ENCODE results near the gene TSBP1.

Gene TSBP1
- total RNA-seq: 0 reads per million in 4 experiments

DNA sequence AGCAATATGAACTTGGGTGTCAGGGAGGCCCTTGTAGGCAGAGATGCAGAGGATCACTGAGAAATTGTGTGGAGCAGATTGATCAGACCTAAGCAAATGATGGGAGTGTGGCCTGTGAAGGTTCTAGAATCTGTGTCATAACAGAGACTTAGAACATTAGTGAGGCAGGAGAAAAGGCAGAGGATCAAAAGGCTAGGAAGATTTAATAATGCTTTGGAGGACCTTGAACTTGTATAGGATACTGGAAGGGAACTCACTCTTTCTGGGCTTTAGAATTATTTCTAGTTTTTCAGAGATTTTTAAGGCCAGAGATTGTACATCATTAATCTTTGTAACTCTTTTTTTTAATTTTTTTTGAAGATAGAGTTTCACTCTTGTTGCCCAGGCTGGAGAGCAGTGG is at the start of gene TSBP1:
Gene TSBP1, minus strand, starts transcription at position 101 of the 400 bp plus-strand sequence. CDS start 197 bp downstream, outside the sequence.
- no peak for DNase-seq

DNA sequence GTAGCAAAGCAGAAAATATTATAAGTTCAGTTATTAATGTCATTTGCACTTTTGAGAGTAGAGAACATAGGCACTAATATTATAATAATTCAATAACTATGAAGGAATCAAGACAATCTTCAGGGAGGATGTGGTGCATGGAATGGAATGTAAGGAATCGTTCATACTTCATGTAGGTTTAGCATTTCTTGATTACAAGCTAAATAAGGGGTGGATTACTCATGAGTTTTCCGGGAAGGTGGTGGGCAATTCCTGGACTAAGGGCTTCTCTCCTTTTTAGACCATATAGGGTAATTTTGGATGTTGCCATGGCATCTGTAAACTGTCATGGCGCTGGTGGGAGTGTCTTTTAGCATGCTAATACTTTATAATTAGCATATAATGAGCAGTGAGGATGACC is 44.3 kb upstream of the TSBP1 start:
- no peak for DNase-seq

GRCh38 chr6:32415521-32416019 is 43.9 kb upstream of the TSBP1 start:
- peak; percentile 69 for DNase-seq

- peak; percentile 70 for DNase-seq
These were observed 41.8 kb upstream of the TSBP1 start for GRCh38 chr6:32413427-32414047.

DNA sequence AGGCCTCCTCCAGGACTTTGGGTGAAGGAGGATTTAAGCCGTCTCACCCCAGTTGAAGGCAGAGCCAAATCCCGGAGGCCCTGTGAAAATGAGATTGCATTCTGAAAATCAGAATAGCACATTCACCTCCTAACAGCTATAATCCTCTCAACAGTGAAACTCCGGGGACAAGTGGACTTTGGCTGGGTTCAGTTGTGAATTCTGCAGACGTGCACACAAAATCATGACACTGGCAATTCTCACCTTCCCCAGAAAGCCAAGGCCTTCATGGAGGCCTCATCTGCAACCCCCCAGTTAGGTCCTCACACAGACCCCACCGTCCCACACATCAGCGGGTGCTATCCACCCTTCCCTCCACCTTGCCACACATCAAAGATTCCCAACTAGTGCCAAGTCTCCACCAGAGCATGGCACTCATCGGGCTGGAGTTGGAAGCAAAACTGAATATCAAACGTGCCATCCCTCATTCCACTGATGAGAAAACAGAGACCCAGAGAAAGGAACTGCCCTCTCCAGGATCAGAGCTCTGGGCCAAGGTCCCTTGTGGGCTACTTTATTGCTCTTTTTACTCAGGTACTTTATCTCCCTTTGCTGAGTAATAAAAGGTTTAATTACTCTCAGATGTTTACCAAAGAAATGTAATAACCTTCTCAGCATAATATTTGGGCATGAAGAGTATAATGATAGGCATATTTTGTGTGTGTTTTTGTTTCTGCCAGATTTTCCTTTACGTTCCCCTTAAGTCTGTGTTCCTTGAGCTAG is 40.0 kb upstream of the TSBP1 start:
- DNase-seq: no peak

- DNase-seq: no peak
These were observed 39.2 kb upstream of the TSBP1 start for GRCh38 chr6:32410906-32411305.

- DNase-seq: no peak
These were observed 35.2 kb upstream of the TSBP1 start, which contains the start of gene BTNL2 for GRCh38 chr6:32406857-32407256. TSS of gene BTNL2 (minus strand) at chr6:32407181. CDS start at chr6:32407123, 58 bp downstream.

DNA sequence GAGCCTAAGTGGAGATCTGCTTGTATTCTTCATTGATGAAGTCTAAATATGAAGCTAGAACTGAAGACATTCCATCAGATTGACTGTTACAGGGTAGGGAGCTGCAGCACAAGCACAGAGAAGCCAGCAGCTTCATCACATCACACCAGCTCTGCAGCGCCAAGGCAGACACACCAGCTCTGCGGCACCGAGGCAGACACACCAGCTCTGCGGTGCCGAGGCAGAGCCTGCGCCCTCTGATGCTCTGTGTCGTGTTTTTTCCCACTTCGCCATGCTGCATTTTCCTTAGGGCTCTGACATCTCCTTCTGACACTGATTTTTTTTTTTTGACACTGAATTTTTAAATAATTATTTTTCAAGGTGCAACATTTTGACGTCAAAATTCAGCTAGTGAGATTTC is 34.5 kb upstream of the TSBP1 start:
- DNase-seq: no peak

DNA sequence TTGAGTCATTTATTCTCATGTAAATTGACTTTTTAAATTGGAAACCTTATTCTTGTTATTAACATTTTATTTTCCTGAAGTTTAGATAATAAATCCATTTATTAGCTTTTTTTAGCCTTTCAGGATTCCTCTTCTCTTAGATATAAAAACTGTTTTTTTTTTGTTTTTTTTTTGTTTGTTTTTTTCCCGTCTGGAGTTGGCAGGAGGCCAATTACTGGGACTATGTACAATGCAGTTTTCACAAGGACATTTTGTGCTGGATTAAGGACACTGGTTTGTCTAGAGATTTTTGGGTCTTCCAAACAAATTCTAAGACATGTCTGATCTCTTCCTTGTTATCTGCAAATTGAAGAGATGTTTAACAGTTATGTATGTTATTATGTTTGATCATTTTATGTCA is 34.0 kb upstream of the TSBP1 start:
- no peak for DNase-seq

DNA sequence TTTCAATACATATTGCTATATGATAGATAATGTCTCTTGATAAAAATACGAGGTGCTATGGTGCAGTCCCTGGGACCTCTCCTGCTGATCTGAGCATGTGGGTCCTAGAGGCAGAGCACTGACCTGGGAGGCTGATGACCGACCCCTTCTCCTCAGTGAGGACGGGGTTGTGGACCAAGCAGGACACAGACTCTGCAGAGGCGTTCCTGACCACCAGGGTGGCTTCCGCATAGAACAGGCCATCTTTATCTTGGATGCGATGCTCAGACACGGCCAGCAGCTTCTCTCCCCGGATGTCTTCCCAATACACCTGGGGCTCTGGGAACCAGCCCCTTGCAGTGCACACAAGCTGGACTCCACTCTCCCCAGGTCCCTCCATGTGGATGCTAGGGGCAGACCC is 31.1 kb upstream of the TSBP1 start:
- DNase-seq: no peak

DNA sequence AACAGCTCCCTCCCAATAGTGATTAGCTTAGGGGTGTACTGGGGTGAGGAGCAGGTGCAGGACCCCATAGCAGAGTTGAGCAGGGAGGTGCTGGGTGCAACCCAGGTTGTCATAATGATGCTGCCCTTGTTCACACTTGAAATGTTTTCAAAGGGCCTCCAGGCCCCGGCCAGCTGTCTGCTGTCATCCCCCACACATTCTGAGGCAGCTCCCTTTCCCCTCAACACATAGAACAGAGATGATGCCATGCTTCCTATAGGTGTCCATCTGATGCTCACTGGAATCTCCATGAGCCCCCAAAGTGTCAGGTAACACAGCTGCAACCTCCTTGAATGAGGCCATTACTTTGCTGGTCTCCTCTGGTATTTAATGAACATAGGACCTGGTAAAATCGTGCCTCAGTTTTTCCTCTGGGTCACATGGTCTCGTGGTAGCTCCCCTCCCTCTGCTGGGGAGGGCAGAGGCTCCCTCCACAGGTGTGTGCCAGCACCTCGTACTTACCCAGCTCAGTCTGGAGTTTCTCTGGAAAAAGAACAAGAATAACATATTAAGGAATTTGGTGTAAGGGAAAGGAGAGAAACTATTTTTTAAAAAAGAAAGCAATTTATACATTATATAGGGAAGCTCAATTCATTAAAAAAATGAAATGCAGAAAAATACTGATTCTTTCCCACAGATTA is 29.7 kb upstream of the TSBP1 start:
- DNase-seq: no peak

DNA sequence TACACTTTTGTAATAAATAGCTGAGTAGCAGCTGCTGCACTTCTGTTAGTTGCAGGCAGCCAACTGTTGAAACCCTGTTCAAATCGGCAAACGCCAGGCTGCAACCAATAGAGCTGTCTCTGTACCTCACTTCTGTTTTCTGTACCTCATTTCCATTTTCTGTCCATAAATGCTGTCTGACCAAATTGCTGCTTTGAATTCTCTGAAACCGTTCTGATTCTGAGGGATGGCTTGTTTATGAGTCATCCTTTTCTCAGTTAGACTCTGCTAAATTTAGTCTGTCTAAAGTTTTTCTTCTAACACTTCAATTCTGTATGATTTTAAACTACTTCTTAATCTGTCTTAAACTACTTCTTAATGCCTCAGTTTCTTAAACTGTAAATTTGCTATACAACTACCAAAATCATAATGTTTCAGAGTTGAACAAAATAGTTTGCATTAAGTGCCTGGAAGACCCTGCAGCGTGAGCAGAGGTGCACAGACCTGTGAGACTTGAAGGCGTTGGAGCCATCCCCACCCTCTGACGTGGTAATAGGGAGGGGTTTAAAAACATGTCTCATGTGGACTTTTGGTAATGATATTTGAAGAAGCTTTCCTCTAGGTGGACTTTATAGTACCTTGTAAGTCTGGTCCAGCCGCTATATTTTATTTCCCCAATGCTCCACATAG is 25.7 kb upstream of the TSBP1 start:
- no peak for DNase-seq

DNA sequence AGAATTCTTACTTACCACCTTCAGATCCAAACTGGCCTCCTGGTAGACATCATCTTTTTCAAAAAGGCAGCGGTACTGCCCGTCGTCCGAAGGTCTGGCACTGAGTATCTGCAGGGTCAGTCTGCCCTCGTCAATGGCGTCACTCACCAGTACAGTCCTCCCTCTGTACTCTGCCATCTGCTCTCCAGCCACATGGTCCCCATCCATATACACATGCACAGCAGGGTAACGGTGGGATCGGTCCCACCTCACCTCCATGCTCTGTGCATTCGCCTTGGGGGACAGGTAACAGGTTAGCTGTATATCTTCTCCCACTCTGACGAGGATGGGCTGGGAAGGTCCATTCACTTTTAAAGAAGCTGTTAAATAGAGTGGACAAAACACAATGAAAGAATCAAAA is 24.3 kb upstream of the TSBP1 start:
- DNase-seq: no peak

DNA sequence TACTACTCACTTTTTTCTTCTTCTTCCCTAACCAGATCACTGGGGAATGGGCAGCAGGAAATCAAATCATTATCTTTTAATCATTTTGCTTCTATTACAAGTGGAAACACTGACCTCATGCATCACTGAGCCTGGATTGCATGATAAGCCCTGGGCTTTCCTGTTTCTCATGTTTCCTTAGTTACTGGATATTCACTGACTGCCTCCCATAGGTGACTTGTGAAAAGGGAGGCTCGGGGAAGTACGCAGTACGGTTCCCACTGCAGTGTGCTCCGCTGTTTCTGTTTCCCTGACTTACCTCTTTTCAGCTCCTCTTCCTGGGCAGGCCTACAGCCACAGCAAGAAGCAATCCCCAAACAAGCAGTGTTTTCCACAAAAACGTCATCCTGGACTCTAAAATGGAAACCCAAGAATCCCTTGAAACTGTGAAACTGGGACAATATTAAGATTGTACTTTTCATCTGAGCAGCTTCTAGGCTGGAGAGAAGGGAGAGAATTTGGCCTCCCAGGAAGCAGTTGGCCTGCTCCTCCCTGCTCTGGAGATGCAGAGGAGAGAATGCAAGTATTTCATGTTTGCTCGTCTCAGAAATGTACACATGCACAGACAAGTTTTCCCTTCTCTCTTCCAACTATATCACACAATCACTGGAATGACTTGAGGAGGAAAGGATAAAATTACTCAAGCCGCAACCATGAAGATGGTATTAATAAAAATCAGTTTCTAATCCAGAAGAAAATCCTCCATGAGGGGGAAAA is 22.1 kb upstream of the TSBP1 start:
- DNase-seq: no peak

- DNase-seq: no peak
These were observed 19.8 kb upstream of the TSBP1 start for GRCh38 chr6:32391505-32391904.

- no peak for DNase-seq
These were observed 16.1 kb upstream of the TSBP1 start for GRCh38 chr6:32387589-32388340.

- DNase-seq: no peak
These were observed 14.3 kb upstream of the TSBP1 start for GRCh38 chr6:32386040-32386439.

- DNase-seq: no peak
These were observed 11.2 kb upstream of the TSBP1 start for GRCh38 chr6:32382757-32383420.

GRCh38 chr6:32379545-32379944 is 7.8 kb upstream of the TSBP1 start:
- no peak for DNase-seq

- DNase-seq: no peak
These were observed 4.2 kb upstream of the TSBP1 start for GRCh38 chr6:32375739-32376529.
